Effector memory CD8-positive, alpha-beta T cell (primary cell): Measurements from ENCODE around the gene TMEM17.

ENCODE experiments used
- ATAC-seq: fragments of 150-1000 bp; cut with Tn5 transposase; replicated peaks from 2 replicates; pipeline ENCODE4 v1.10.0; 2021; ENCODE audit warnings: mild to moderate bottlenecking, moderate library complexity
- DNase-seq, 3 experiments: peaks; one replicate each; pipeline ENCODE4 v3.0.0; 2021
- H3K27ac Mint-ChIP-seq, 2 donors: one replicate each; pipeline ENCODE4 v1.8.0; 2022; ENCODE audit warnings: mild to moderate bottlenecking in 2 of 2, mixed read lengths in 2 of 2, moderate library complexity in 2 of 2
- H3K27me3 Mint-ChIP-seq, 2 donors: one replicate each; pipeline ENCODE4 v1.8.0; 2022; ENCODE audit warnings: mixed read lengths in 2 of 2
- H3K36me3 Mint-ChIP-seq: one replicate; pipeline ENCODE4 v1.8.0; 2022; ENCODE audit warnings: mild to moderate bottlenecking, moderate library complexity, mixed read lengths; ENCODE audit not compliant: insufficient read depth
- H3K4me1 Mint-ChIP-seq, 2 donors: one replicate each; pipeline ENCODE4 v1.8.0; 2022; ENCODE audit warnings: low read depth in 2 of 2, mixed read lengths in 2 of 2
- H3K4me3 Mint-ChIP-seq, 2 donors: one replicate each; pipeline ENCODE4 v1.8.0; 2022; ENCODE audit warnings: mild to moderate bottlenecking in 2 of 2, mixed read lengths in 2 of 2, moderate library complexity in 2 of 2
- H3K9me3 Mint-ChIP-seq, 2 donors: one replicate each; pipeline ENCODE4 v1.8.0; 2022; ENCODE audit warnings: mixed read lengths in 2 of 2

The TMEM17 gene

DNA sequence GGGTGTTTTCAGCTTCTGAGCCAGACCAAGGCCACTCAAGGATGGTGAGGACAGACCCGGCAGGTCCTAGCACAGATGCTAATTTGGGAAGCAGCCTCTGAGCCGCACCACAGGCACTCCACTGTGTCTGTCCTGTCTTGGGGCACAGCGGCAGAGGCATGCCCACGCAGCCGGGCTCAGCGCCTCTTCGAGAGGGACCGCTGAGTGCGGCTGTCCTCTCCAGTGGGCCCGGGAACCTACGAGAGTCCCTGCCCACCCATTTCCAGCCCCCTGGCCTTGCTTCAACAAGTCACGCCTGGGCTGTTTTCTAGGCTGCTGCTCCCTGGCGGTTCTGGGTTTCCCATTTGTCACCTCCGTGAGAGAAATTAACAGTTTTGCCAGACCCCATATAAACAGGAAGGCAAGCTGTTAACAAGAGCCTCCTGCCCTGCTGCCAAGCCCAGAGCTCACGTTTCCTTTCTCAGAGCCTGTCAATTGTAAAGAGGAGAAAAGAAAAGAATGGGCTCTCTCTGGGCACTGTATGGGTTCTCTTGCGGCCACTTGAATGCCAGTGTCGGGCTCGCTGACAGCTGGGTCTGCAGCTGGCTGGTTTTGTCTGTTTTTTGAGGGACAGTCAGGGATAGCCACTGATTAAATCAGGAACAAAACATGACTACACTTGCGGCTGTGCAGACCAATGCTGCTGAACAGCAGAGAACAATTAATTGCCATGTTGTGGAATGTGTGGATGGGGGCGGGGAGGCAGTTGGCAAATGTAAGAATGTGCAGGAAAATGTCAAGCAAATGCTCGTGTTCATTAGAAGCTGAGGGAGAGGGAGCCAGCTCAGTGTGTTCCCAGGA is 30.6 kb downstream of the TMEM17 start:
- peak in 1 of 3 experiments; percentile 24 for DNase-seq

DNA sequence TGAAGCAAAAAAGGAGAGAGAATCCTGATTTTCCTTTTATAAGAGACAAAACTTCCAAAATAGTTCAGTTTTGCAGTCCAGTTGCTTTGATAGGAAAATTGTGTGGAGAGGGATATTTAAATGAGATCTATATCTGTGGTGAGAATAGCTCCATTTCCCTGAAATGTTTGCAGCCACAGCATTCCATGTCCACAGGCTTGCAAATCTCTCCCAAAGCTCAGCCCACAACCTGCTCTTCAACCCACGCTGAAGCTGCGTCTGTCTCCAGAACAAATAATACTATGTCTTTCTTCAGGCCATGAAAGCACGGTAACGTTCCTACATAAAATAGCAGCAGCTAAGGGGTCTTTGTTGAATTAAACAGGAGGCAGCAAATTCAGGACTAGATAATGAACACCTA is 31.8 kb downstream of the TMEM17 start:
- H3K4me3 Mint-ChIP-seq = peak overlapping the region in 1 of 2 donors; percentile 67
- no peaks in the 10 kb centered on the region for H3K9me3 Mint-ChIP-seq
- no peaks in the 10 kb centered on the region for H3K36me3 Mint-ChIP-seq
- H3K27ac Mint-ChIP-seq = peak overlapping the region; percentile 88 to 94
- ATAC-seq (no peak), DNase-seq (no peak)
- H3K4me1 Mint-ChIP-seq = peaks cover 9 to 22% of the 10 kb centered on the region in 2 donors
- H3K27me3 Mint-ChIP-seq = peaks cover 0 to 72% of the 10 kb centered on the region in 2 donors

More for the DNA sequence above, 30.6 kb downstream of the TMEM17 start:
- peak; percentile 61 for ATAC-seq
- H3K4me3 Mint-ChIP-seq = peak overlapping the region; percentile 65 to 67
- no peaks in the 10 kb centered on the region for H3K36me3 Mint-ChIP-seq
- H3K27ac Mint-ChIP-seq = peak overlapping the region; percentile 88 to 94
- no peaks in the 10 kb centered on the region for H3K9me3 Mint-ChIP-seq
- peaks cover 9 to 22% of the 10 kb centered on the region in 2 donors for H3K4me1 Mint-ChIP-seq
- H3K27me3 Mint-ChIP-seq = peaks cover 0 to 68% of the 10 kb centered on the region in 2 donors

DNA sequence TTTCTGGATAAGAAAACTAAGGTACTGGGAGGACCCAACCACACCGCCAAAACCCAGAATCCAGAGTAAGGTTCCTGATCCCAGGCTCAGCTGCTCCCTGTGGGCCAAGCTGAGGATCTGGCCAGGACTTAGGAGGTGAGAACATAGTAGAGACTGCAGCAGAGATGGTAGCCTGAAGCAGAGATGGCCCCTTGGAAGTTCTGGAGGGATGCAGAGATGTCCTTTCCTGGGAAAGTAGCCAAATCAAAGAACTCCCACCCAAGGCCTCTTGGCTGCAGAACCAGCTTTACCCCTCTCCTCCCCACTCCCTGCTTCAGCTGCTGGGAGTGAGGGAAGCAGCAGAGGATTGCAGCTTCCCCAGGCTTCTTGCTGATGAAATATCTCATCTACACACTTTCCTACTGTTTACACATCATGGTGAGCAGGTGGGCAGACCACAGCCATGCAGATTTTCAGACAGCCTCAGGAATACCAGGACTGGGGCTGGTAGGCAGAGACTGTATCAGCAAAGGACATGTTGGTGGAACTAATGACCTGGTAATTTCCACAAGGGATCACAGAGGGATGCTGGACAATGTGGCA is 32.7 kb downstream of the TMEM17 start:
- ATAC-seq (no peak), DNase-seq (no peak)
- Mint-ChIP-seq H3K36me3 (no peaks in the 10 kb centered on the region), H3K4me3 (no peak overlapping the region), H3K27me3 (peaks cover 0 to 72% of the 10 kb centered on the region in 2 donors), H3K27ac (peak overlapping the region in 1 of 2 donors; percentile 32), H3K9me3 (no peaks in the 10 kb centered on the region), H3K4me1 (peaks cover 9 to 22% of the 10 kb centered on the region in 2 donors)

DNA sequence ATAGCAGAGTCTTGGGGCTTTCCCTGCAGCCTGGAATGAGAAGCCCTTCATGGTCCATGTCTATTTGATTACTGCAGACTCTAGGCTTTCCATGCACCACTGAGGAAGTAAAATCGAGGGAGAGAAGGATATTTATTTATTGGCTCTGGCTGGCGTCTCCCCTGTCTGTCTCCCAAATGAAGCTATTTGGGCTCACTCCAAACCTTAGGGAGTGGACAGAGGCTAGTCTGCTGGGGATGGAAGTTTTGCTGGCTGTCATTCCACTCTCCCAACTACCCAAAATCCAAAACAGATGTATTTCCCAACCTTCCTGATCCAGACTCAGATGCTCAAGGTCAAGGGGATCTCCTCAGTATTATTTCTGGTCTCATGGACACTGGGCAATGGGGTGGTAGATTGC is 33.7 kb downstream of the TMEM17 start:
- H3K4me1 Mint-ChIP-seq = peaks cover 9 to 22% of the 10 kb centered on the region in 2 donors
- DNase-seq (no peak), ATAC-seq (no peak)
- no peaks in the 10 kb centered on the region for H3K36me3 Mint-ChIP-seq
- no peak overlapping the region for H3K27ac Mint-ChIP-seq
- peaks cover 0 to 72% of the 10 kb centered on the region in 2 donors for H3K27me3 Mint-ChIP-seq
- H3K4me3 Mint-ChIP-seq = no peak overlapping the region
- H3K9me3 Mint-ChIP-seq = no peaks in the 10 kb centered on the region

DNA sequence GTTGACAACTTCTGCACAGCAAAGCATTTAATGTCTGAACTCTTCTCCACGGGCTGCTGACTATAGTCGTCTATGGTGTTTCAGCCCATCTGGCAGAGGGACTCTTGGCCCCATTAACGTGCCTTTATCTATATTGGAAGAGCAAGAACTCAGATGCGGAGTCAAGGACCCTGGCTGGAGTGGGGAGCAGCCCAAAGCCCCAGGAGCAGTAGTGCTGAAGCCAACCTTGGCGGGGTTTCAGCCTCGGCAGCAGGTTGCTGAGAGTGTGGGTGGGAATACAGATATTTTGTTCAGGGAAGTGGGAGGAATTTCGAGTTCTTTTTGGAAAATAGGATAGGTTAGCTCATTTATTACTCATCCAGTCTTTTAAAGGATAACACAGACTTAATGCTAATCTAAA is 34.2 kb downstream of the TMEM17 start:
- ATAC-seq = no peak
- Mint-ChIP-seq H3K27me3 (peaks cover 0 to 69% of the 10 kb centered on the region in 2 donors), H3K36me3 (no peaks in the 10 kb centered on the region), H3K9me3 (no peaks in the 10 kb centered on the region), H3K27ac (no peak overlapping the region), H3K4me1 (peaks cover 9 to 22% of the 10 kb centered on the region in 2 donors), H3K4me3 (no peak overlapping the region)
- no peak for DNase-seq

DNA sequence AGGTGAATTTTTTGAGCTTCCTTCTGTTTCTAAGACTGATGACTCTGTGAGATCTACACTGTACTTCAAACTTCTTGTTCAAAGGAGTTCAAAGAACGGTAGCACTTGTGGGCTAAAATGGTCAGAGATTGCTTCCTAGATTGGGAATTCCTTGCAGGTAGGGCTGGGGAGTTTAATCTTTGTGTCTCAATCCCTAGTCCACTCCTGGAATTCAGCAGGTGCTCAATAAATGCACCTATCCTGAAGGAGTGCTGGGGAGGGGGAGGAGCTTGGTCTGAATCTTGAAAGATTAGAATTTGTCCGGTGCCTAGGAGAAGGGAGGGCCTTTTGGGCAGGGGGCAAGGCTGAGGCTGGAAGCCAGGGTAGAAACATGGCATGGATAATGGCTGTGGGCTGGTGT is 34.6 kb downstream of the TMEM17 start:
- ATAC-seq = no peak
- no peak overlapping the region for H3K27ac Mint-ChIP-seq
- no peaks in the 10 kb centered on the region for H3K36me3 Mint-ChIP-seq
- peaks cover 8 to 21% of the 10 kb centered on the region in 2 donors for H3K4me1 Mint-ChIP-seq
- no peak overlapping the region for H3K4me3 Mint-ChIP-seq
- H3K27me3 Mint-ChIP-seq = peaks cover 0 to 65% of the 10 kb centered on the region in 2 donors
- no peak for DNase-seq
- no peaks in the 10 kb centered on the region for H3K9me3 Mint-ChIP-seq

DNA sequence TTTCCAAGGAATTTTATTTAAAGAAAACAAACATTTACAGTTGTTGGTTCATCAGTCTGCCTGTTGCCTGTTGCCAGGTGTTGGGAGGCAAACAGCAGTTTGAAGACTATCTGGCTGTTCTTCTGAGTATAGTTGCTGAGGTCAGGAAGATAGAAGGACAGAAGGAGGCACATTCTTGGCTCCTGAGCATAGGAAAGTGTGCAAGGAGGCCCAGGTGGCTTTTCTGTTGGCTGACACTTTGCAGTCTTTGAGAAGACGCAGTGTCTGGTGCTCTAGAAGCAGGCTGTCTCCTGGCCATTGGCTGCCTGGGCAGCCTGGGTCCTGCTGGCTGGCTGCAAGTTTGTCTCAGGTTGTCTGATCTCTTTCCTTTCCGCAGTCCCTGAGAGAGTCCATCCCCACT is 36.4 kb downstream of the TMEM17 start:
- Mint-ChIP-seq H3K27ac (no peak overlapping the region), H3K4me3 (no peak overlapping the region), H3K9me3 (no peaks in the 10 kb centered on the region), H3K36me3 (no peaks in the 10 kb centered on the region), H3K4me1 (peaks cover 0 to 4% of the 10 kb centered on the region in 2 donors), H3K27me3 (peaks cover 0 to 50% of the 10 kb centered on the region in 2 donors)
- ATAC-seq (no peak), DNase-seq (no peak)

DNA sequence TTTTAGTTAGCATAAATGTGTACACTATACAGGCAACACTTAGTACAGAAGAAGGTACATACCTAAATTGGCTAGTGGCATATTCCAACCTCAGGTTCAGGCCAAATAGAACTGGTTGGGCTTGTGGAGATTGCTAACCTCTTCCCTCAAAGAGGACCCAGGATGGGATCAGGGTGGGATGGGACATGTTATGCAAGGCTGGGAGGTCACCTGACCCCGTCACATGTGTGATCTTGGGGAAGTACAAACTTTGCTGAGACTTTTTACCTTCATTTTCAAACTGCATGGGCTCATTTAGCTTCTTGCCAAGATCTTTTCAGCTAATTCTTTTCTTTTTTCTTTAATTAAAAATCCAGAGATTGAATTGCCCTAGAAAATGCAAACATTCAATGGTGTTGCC is 36.9 kb downstream of the TMEM17 start:
- no peaks in the 10 kb centered on the region for H3K36me3 Mint-ChIP-seq
- H3K4me1 Mint-ChIP-seq = no peaks in the 10 kb centered on the region
- ATAC-seq (no peak), DNase-seq (no peak)
- H3K9me3 Mint-ChIP-seq = no peaks in the 10 kb centered on the region
- peaks cover 0 to 45% of the 10 kb centered on the region in 2 donors for H3K27me3 Mint-ChIP-seq
- no peak overlapping the region for H3K27ac Mint-ChIP-seq
- H3K4me3 Mint-ChIP-seq = no peak overlapping the region

DNA sequence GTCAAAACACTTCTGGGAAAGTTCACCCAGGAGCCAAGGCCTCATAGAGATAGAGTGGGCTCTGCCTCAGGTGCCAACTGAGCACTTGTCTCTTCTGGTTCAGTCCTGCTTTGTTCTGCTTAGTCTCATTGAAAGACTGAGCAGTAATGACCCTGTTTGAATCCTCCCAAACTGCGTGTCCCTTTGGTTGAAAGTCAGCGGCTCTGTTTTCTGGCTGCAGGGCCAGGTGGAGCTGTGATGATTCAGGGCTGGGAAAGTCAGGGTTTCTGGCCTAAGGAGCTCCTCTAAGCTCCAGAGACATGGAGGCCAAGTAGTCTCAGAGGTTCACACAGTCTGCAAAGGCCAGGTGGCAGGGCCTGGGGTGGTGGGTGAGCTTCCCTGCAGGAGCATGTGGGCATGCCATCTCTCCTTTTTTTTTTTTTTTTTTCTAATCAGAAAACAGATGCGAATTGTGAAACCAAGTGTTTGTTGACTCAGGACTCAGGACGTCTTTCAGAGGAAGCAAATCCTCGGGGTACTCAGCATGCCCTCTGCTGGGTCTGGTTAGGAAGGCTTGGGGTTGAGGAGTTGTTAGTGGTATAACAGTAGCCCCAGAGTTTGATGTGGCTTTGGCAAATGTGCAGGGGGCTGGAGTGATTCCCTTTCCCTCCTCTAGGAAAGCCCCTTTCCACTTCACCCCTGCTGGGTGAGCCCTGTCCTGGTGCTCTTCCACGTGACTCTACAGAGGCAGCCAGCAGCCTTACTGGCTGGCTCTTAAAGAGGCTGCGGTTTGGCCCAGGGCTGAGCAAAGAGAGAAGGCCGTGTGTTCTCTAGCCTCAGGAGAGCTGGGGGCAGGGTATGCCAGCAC is 38.3 kb downstream of the TMEM17 start:
- ATAC-seq (no peak), DNase-seq (no peak)
- peaks cover 0 to 31% of the 10 kb centered on the region in 2 donors for H3K27me3 Mint-ChIP-seq
- no peaks in the 10 kb centered on the region for H3K36me3 Mint-ChIP-seq
- H3K4me1 Mint-ChIP-seq = no peaks in the 10 kb centered on the region
- H3K27ac Mint-ChIP-seq = peak overlapping the region in 1 of 2 donors; percentile 26
- H3K4me3 Mint-ChIP-seq = no peak overlapping the region
- H3K9me3 Mint-ChIP-seq = no peaks in the 10 kb centered on the region

DNA sequence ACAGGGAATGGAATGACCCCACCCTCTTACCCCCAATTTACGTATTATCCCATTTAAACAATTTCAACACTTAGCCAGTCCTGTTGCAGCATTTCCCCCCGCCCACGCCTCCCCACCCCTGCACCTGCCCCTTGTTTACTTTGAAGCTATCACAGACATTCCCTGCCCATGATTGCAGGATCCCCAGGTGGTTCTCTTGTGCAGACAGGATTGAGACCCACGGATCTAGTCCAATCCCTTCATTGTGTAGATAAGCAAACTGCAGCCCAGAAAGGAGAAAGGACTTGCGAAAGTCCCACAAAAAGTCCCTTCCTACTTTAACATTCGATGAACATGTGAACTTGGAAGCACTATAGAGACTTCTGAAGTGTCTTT is 38.9 kb downstream of the TMEM17 start:
- H3K4me1 Mint-ChIP-seq = no peaks in the 10 kb centered on the region
- no peak for DNase-seq
- H3K9me3 Mint-ChIP-seq = no peaks in the 10 kb centered on the region
- no peak overlapping the region for H3K4me3 Mint-ChIP-seq
- H3K27ac Mint-ChIP-seq = no peak overlapping the region
- peaks cover 0 to 25% of the 10 kb centered on the region in 2 donors for H3K27me3 Mint-ChIP-seq
- H3K36me3 Mint-ChIP-seq = no peaks in the 10 kb centered on the region
- ATAC-seq = no peak

DNA sequence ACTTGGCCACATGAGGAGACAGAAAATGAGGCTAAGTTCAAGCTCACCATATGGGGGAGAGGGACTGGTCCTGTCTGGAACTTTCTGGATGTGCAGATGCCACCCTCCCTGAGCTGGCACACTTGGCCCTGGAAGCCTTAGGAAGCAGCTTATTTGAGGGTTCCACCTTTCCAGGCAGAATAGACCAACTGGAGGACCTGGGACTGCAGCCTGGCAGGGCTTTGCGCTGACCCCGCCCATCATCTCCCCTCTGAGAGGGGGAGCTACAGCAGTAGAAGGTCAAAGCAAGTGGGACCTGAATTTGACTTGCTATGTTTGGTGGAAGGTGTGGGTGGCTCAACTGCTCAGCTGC is 39.5 kb downstream of the TMEM17 start:
- peaks cover 0 to 20% of the 10 kb centered on the region in 2 donors for H3K27me3 Mint-ChIP-seq
- H3K4me3 Mint-ChIP-seq = no peak overlapping the region
- H3K36me3 Mint-ChIP-seq = no peaks in the 10 kb centered on the region
- no peaks in the 10 kb centered on the region for H3K4me1 Mint-ChIP-seq
- no peak overlapping the region for H3K27ac Mint-ChIP-seq
- DNase-seq = no peak
- no peaks in the 10 kb centered on the region for H3K9me3 Mint-ChIP-seq
- no peak for ATAC-seq

DNA sequence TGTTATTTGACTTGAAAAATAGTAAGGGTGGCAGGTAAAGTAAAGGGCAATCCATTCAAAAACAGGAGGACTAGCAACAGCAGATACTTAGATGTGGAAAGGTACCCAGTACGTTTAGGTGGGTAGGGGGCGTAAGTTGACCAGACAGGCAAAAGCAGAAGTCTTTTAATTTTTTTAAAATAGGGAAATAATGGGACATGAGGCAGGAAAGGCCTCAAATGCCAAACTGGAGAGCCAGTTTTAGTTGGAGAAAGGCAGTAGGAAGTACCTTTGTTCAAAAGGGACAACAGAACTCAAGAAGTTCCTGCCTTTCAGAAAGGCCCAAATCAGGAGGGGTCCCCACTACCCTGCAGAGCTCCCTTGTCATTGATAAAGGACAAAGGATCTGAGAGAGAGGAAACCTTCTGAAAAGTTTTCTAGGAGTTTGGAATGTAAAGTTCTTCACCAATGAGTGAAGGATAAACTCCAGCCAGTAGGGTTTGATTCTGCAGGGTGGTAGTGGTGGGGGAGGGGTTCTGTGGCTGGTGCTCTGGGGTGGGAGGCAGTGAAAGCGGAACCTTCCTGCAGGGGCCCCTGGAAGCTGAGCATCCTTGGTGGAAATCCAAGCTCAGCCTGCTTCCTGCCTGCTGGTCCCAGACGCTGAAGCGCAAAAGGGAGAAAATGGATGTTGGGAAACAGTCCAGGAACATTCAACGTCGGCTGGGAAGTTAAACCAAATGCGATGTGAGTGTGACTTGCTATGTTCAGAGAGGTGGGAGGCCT is 40.1 kb downstream of the TMEM17 start:
- Mint-ChIP-seq H3K4me3 (no peak overlapping the region), H3K27me3 (peaks cover 0 to 15% of the 10 kb centered on the region in 2 donors), H3K9me3 (no peaks in the 10 kb centered on the region), H3K27ac (peak overlapping the region in 1 of 2 donors; percentile 44), H3K36me3 (no peaks in the 10 kb centered on the region), H3K4me1 (no peaks in the 10 kb centered on the region)
- DNase-seq = no peak
- no peak for ATAC-seq
